Measurements from ENCODE around the gene TMEM186. TPM values are rescaled to one million over a fixed set of nuclear protein-coding genes. Genes with fewer than 3 reads are reported as not detected.
"Not testable (repeated sequence)": the region's sequence is repeated elsewhere in the genome, so short reads cannot be mapped to it uniquely, and the experiment has no call there.

The TMEM186 gene
- total and polyA plus RNA-seq, 9 of the 15 experiments (the other 6 are each of a cell fraction or from before 2014, with no cell fraction given): 10.1 to 33.4 (median 16.4) TPM

GRCh38 chr16:8804313-8804712 lies 6.9 kb upstream of the TMEM186 start (continued):
- TF ChIP-seq THRAP3 (IDR thresholded peaks at IDR 0.05; ENCODE audit: borderline replicate concordance) (no peak), ELK3 (CRISPR knock-in tag; IDR thresholded peaks at IDR 0.05) (no peak)

DNA sequence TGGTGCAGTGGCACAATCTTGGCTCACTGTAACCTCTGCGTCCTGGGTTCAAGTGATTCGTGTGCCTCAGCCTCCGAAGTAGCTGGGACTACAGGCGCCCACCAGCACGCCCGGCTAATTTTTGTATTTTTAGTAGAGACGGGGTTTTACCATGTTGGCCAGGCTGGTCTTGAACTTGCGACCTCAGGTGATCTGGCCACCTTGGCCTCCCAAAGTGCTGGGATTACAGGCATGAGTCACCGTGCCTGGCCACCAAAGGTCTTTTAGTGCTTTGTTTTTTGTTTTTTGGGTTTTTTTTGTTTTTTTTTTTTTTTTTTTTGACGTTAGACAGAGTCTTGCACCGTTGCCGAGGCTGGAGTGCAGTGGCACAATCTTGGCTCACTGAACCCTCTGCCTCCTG lies 6.3 kb upstream of the TMEM186 start:
- FAIRE-seq; H3K4me2 ChIP-seq (ENCODE audit: insufficient read depth, low read length); H2AFZ ChIP-seq (ENCODE audit: low read depth, low read length); H3K9me1 ChIP-seq (ENCODE audit: control insufficient read depth, insufficient read depth, low read length); H3K9me3 ChIP-seq (replicated peaks; ENCODE audit: control insufficient read depth, insufficient read depth, low read depth, low read length); DNase-seq (ENCODE audit: extremely low read depth in 1 of 4, low spot score in 3 of 4); H3K27ac ChIP-seq (ENCODE audit: extremely low read depth, low read depth, low read length); ATAC-seq; BruUV-seq (replicated peaks); intact Hi-C loops (cut with micrococcal nuclease); H3K4me1 ChIP-seq (replicated peaks in 1 of 2; ENCODE audit: control insufficient read depth in 2 of 2, insufficient read depth in 2 of 2, low read length in 2 of 2); H4K20me1 ChIP-seq (replicated peaks; ENCODE audit: control insufficient read depth, insufficient read depth, low read length); H3K9ac ChIP-seq (ENCODE audit: insufficient read depth in 1 of 2, low read depth in 2 of 2, low read length in 2 of 2); CTCF ChIA-PET (ENCODE audit: low intra/inter-chr PET ratio); H3K4me3 ChIP-seq; in situ Hi-C loops (cut with MboI); H3K27me3 ChIP-seq (ENCODE audit: control insufficient read depth in 2 of 2, insufficient read depth in 2 of 2, low read length in 2 of 2); TF ChIP-seq ATF3 (CRISPR knock-in tag; conservative IDR thresholded peaks at IDR 0.05): not testable (repeated sequence)
- TF ChIP-seq ATF3 (IDR thresholded peaks at IDR 0.05) (peak; percentile 57), ADNP (tag; IDR thresholded peaks at IDR 0.05) (peak; percentile 57; the same call in 1 of the 2 replicates)
- WGBS (ENCODE audit: insufficient coverage, low coverage, missing lambda C conversion rate): 92% methylated on average over 11 of the region's 12 CpGs
- Histone ChIP-seq H3K79me2 (ENCODE audit: control insufficient read depth, insufficient read depth, low read length) (peaks cover 48% of the 10 kb centered on the region), H3K36me3 (ENCODE audit: control insufficient read depth, insufficient read depth, low read length) (peaks cover 98% of the 10 kb centered on the region)
- POLR2A ChIA-PET: interaction anchor here (0.7 to 1.0 kb wide), 2 partner anchors 72 to 95 kb away, joined by 3 read pairs; no protein-coding TSS in a partner anchor

Measured in K562 (cell line).